ENCODE data around the gene WDR1. TPM values are rescaled to one million over a fixed set of nuclear protein-coding genes. Genes with fewer than 3 reads are reported as not detected.

The WDR1 gene
- total RNA-seq, 1 experiment from 2014 or later, result 227 TPM

DNA sequence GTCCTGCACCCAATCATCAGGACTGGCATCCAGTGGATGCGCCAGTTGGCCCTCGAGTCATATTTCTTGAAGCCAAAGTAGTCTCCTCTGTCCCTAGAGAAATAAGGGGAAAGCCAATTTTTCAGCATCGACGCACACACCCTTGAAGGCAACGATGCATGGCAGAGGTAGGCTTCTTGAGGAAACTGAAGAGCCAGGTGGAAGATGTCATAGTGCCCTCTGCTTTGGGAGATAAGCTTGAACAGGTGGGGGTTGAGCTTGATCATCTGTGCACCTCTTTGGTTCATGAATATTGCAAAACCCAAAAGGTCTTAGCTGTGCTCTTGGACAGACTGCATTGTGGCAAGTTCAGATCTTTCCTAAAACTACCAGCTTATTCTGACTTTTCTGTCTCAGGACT lies 34.6 kb upstream of the WDR1 start:
- CTCF ChIA-PET, result no interaction called here
- no TSS peak for BruUV-seq (replicated peaks)
- intact Hi-C loops (cut with micrococcal nuclease; ENCODE audit: unreplicated experiment), result no loop called here

DNA sequence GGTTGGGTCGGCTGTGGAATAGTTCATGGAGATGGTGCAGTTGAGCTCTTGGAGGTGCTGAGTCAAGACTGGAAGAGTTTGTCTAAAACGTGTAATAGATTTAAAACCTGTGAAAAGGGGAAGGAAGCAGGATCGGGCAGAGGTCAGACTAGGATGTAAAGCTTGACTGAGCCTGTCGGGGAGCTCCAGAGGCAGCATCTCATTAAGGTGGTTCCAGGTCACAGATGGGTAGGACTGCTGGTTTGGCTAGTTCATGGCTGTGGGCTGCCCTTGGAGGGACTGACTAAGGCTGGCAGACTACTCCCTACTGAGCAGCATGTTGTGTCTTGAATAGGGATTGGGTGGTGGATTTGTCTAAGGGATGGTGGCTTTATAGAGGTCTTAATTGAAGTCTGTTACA lies 28.4 kb upstream of the WDR1 start:
- no peak for TF ChIP-seq EZH2 (IDR thresholded peaks at IDR 0.05; ENCODE audit: borderline replicate concordance, low read depth, low read length, poor library complexity, severe bottlenecking)
- TF ChIP-seq, protein P1, sequence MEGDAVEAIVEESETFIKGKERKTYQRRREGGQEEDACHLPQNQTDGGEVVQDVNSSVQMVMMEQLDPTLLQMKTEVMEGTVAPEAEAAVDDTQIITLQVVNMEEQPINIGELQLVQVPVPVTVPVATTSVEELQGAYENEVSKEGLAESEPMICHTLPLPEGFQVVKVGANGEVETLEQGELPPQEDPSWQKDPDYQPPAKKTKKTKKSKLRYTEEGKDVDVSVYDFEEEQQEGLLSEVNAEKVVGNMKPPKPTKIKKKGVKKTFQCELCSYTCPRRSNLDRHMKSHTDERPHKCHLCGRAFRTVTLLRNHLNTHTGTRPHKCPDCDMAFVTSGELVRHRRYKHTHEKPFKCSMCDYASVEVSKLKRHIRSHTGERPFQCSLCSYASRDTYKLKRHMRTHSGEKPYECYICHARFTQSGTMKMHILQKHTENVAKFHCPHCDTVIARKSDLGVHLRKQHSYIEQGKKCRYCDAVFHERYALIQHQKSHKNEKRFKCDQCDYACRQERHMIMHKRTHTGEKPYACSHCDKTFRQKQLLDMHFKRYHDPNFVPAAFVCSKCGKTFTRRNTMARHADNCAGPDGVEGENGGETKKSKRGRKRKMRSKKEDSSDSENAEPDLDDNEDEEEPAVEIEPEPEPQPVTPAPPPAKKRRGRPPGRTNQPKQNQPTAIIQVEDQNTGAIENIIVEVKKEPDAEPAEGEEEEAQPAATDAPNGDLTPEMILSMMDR (conservative IDR thresholded peaks at IDR 0.05; ENCODE audit: low read depth, low read length), result no peak
- DNase-seq (ENCODE audit: low spot score), result no peak
- Histone ChIP-seq H3K27me3 (replicated peaks; ENCODE audit: insufficient read depth, low read depth, low read length, poor library complexity) (peaks cover 8% of the 10 kb centered on the region), H3K27ac (ENCODE audit: low read depth, low read length, poor library complexity, severe bottlenecking) (no peak overlapping the region), H3K9me3 (ENCODE audit: low read depth, low read length, poor library complexity, severe bottlenecking) (no peaks in the 10 kb centered on the region), H3K4me1 (ENCODE audit: insufficient read depth, low read length, poor library complexity, severe bottlenecking) (no peaks in the 10 kb centered on the region), H3K4me3 (ENCODE audit: low read depth, low read length, poor library complexity, severe bottlenecking) (no peak overlapping the region), H3K36me3 (ENCODE audit: insufficient read depth, low read length, poor library complexity, severe bottlenecking) (no peaks in the 10 kb centered on the region)
- intact Hi-C loops (cut with micrococcal nuclease; ENCODE audit: unreplicated experiment), result no loop called here
- BruUV-seq (replicated peaks), result no TSS peak
- POLR2A ChIA-PET (ENCODE audit: low non-redundant PET), result no interaction called here
- CTCF ChIA-PET, result no interaction called here

More for the DNA sequence above, 34.6 kb upstream of the WDR1 start:
- Histone ChIP-seq H3K27me3 (replicated peaks; ENCODE audit: insufficient read depth, low read depth, low read length, poor library complexity) (peaks cover 36% of the 10 kb centered on the region), H3K4me1 (ENCODE audit: insufficient read depth, low read length, poor library complexity, severe bottlenecking) (no peaks in the 10 kb centered on the region), H3K9me3 (ENCODE audit: low read depth, low read length, poor library complexity, severe bottlenecking) (no peaks in the 10 kb centered on the region), H3K36me3 (ENCODE audit: insufficient read depth, low read length, poor library complexity, severe bottlenecking) (no peaks in the 10 kb centered on the region), H3K4me3 (ENCODE audit: low read depth, low read length, poor library complexity, severe bottlenecking) (no peak overlapping the region), H3K27ac (ENCODE audit: low read depth, low read length, poor library complexity, severe bottlenecking) (no peak overlapping the region)
- no peak for DNase-seq (ENCODE audit: low spot score)
- TF ChIP-seq EZH2 (IDR thresholded peaks at IDR 0.05; ENCODE audit: borderline replicate concordance, low read depth, low read length, poor library complexity, severe bottlenecking), result no peak
- TF ChIP-seq, protein P1 (conservative IDR thresholded peaks at IDR 0.05; ENCODE audit: low read depth, low read length), result no peak
- POLR2A ChIA-PET (ENCODE audit: low non-redundant PET), result no interaction called here

GRCh38 chr4:10144479-10144878 lies 27.9 kb upstream of the WDR1 start:
- peaks cover 8% of the 10 kb centered on the region for H3K27me3 ChIP-seq (replicated peaks; ENCODE audit: insufficient read depth, low read depth, low read length, poor library complexity)
- TF ChIP-seq, protein P1 (conservative IDR thresholded peaks at IDR 0.05; ENCODE audit: low read depth, low read length), result no peak
- no peak for TF ChIP-seq EZH2 (IDR thresholded peaks at IDR 0.05; ENCODE audit: borderline replicate concordance, low read depth, low read length, poor library complexity, severe bottlenecking)
- intact Hi-C loops (cut with micrococcal nuclease; ENCODE audit: unreplicated experiment), result no loop called here
- H3K27ac ChIP-seq (ENCODE audit: low read depth, low read length, poor library complexity, severe bottlenecking), result no peak overlapping the region
- no peaks in the 10 kb centered on the region for H3K4me1 ChIP-seq (ENCODE audit: insufficient read depth, low read length, poor library complexity, severe bottlenecking)
- BruUV-seq (replicated peaks), result no TSS peak
- DNase-seq (ENCODE audit: low spot score), result no peak
- H3K36me3 ChIP-seq (ENCODE audit: insufficient read depth, low read length, poor library complexity, severe bottlenecking), result no peaks in the 10 kb centered on the region
- H3K9me3 ChIP-seq (ENCODE audit: low read depth, low read length, poor library complexity, severe bottlenecking), result no peaks in the 10 kb centered on the region
- CTCF ChIA-PET, result no interaction called here
- no peak overlapping the region for H3K4me3 ChIP-seq (ENCODE audit: low read depth, low read length, poor library complexity, severe bottlenecking)
- POLR2A ChIA-PET (ENCODE audit: low non-redundant PET), result no interaction called here
